ENCODE results near the gene GPX3.

DNA sequence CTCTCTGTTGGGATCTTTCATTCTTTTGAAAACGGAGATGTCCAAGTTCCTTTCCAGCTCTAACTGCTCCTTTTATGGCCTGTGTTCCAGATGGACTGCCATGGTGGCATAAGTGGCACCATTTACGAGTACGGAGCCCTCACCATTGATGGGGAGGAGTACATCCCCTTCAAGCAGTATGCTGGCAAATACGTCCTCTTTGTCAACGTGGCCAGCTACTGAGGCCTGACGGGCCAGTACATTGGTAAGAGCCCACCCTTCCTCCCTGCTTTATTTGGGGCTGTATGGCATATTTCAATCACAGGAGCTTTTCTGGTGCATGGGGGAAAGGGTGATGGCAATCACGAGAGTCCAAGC lies 4.8 kb downstream of the GPX3 start:
- no peak for TF ChIP-seq POLR2A (IDR thresholded peaks at IDR 0.05)
- TF ChIP-seq, protein P1, sequence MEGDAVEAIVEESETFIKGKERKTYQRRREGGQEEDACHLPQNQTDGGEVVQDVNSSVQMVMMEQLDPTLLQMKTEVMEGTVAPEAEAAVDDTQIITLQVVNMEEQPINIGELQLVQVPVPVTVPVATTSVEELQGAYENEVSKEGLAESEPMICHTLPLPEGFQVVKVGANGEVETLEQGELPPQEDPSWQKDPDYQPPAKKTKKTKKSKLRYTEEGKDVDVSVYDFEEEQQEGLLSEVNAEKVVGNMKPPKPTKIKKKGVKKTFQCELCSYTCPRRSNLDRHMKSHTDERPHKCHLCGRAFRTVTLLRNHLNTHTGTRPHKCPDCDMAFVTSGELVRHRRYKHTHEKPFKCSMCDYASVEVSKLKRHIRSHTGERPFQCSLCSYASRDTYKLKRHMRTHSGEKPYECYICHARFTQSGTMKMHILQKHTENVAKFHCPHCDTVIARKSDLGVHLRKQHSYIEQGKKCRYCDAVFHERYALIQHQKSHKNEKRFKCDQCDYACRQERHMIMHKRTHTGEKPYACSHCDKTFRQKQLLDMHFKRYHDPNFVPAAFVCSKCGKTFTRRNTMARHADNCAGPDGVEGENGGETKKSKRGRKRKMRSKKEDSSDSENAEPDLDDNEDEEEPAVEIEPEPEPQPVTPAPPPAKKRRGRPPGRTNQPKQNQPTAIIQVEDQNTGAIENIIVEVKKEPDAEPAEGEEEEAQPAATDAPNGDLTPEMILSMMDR (IDR thresholded peaks at IDR 0.05): no peak

Data from testis (tissue), 2 donors.